Mesenchymal stem cell (in vitro differentiated cells and primary cell): ENCODE measurements around the gene SNRPA.

ENCODE experiments used
- DNase-seq: peaks from one replicate; pipeline ENCODE4 v3.0.0-alpha.2; 2013
- H2AFZ ChIP-seq: one replicate; pipeline ENCODE4 v1.6.1; 2013; ENCODE audit warnings: low read depth, mild to moderate bottlenecking, control low read depth, inconsistent platforms, low read length, moderate library complexity
- H2AK5ac ChIP-seq: 2 replicates; pipeline ENCODE4 v1.6.1; 2013; ENCODE audit warnings: low read length, moderate library complexity, mild to moderate bottlenecking, inconsistent platforms; ENCODE audit not compliant: severe bottlenecking
- H2BK120ac ChIP-seq: one replicate; pipeline ENCODE4 v1.6.1; 2013; ENCODE audit warnings: low read depth, mild to moderate bottlenecking, inconsistent platforms, low read length, moderate library complexity
- H2BK12ac ChIP-seq, 2 experiments: one replicate each; pipeline ENCODE4 v1.6.1; 2013; ENCODE audit warnings: inconsistent platforms in 2 of 2, low read length in 2 of 2, mild to moderate bottlenecking in 2 of 2, moderate library complexity in 2 of 2, control low read depth in 1 of 2
- H2BK15ac ChIP-seq: one replicate; pipeline ENCODE4 v1.6.1; 2013; ENCODE audit warnings: mild to moderate bottlenecking, low read depth, inconsistent platforms; ENCODE audit not compliant: poor library complexity, severe bottlenecking
- H2BK5ac ChIP-seq: 2 replicates; pipeline ENCODE4 v1.6.1; 2013; ENCODE audit warnings: low read depth, mild to moderate bottlenecking, low read length, control low read depth, inconsistent platforms; ENCODE audit not compliant: poor library complexity, severe bottlenecking
- H3K14ac ChIP-seq, 2 experiments: one replicate each; pipeline ENCODE4 v1.6.1; 2013; ENCODE audit warnings: inconsistent platforms in 2 of 2, low read length in 2 of 2, control low read depth in 1 of 2, mild to moderate bottlenecking in 1 of 2, moderate library complexity in 1 of 2
- H3K18ac ChIP-seq, 2 experiments: one replicate each; pipeline ENCODE4 v1.6.1; 2013; ENCODE audit warnings: inconsistent platforms in 2 of 2, low read length in 2 of 2, control low read depth in 1 of 2, low read depth in 1 of 2, mild to moderate bottlenecking in 1 of 2
- H3K23ac ChIP-seq, 2 experiments: one replicate each; pipeline ENCODE4 v1.6.1; 2013; ENCODE audit warnings: inconsistent platforms in 2 of 2, low read length in 2 of 2, mild to moderate bottlenecking in 2 of 2, moderate library complexity in 2 of 2, control low read depth in 1 of 2
- H3K27ac ChIP-seq: 2 replicates; pipeline ENCODE4 v1.5.1; 2013; ENCODE audit warnings: mild to moderate bottlenecking, moderate library complexity, low read length, control low read depth, inconsistent platforms; ENCODE audit not compliant: poor library complexity, severe bottlenecking
- H3K27me3 ChIP-seq, 2 experiments: 2 replicates each; pipeline versions ENCODE4 v1.6.1 to v1.7.0; 2013; ENCODE audit warnings: low read length in 2 of 2, mild to moderate bottlenecking in 2 of 2, moderate library complexity in 2 of 2, control low read depth in 1 of 2, inconsistent platforms in 1 of 2; ENCODE audit not compliant: control insufficient read depth in 1 of 2, insufficient read depth in 1 of 2
- H3K36me3 ChIP-seq, 2 experiments: 2 replicates each; pipeline versions ENCODE4 v1.6.1 to v1.7.0; 2013; ENCODE audit warnings: low read length in 2 of 2, control low read depth in 1 of 2, inconsistent platforms in 1 of 2, low read depth in 1 of 2, mild to moderate bottlenecking in 1 of 2; ENCODE audit not compliant: insufficient read depth in 2 of 2, control insufficient read depth in 1 of 2
- H3K4ac ChIP-seq, 2 experiments: one replicate each; pipeline ENCODE4 v1.6.1; 2013; ENCODE audit warnings: inconsistent platforms in 2 of 2, low read length in 2 of 2, mild to moderate bottlenecking in 2 of 2, moderate library complexity in 2 of 2, control low read depth in 1 of 2, low read depth in 1 of 2
- H3K4me1 ChIP-seq: 2 replicates; pipeline ENCODE4 v1.6.1; 2013; ENCODE audit warnings: low read depth, low read length, control low read depth; ENCODE audit not compliant: control insufficient read depth, insufficient read depth
- H3K4me2 ChIP-seq: 2 replicates; pipeline ENCODE4 v1.6.1; 2013; ENCODE audit warnings: low read length, mild to moderate bottlenecking, inconsistent platforms; ENCODE audit not compliant: poor library complexity, severe bottlenecking
- H3K4me3 ChIP-seq, 2 experiments: 2 replicates each; pipeline versions ENCODE4 v1.5.1 to v1.7.0; 2013; ENCODE audit warnings: low read length in 2 of 2, mild to moderate bottlenecking in 2 of 2, control low read depth in 1 of 2, low read depth in 1 of 2; ENCODE audit not compliant: insufficient read depth in 1 of 2
- H3K79me1 ChIP-seq: replicated peaks from 2 replicates; pipeline ENCODE4 v1.6.1; 2013; ENCODE audit warnings: mild to moderate bottlenecking, control low read depth, low read length, inconsistent platforms; ENCODE audit not compliant: poor library complexity, severe bottlenecking
- H3K9ac ChIP-seq: 2 replicates; pipeline ENCODE4 v1.7.0; 2013; ENCODE audit warnings: mild to moderate bottlenecking, low read length, moderate library complexity
- H3K9me3 ChIP-seq: 2 replicates; pipeline ENCODE4 v1.7.0; 2013; ENCODE audit warnings: mild to moderate bottlenecking, low read length; ENCODE audit not compliant: control insufficient read depth
- H4K8ac ChIP-seq: one replicate; pipeline ENCODE4 v1.6.1; 2013; ENCODE audit warnings: inconsistent platforms, mild to moderate bottlenecking, low read length, moderate library complexity
- H4K91ac ChIP-seq: one replicate; pipeline ENCODE4 v1.6.1; 2013; ENCODE audit warnings: mild to moderate bottlenecking, low read length, inconsistent platforms
- WGBS: methylation state at CpG from one replicate; pipeline ENCODE4 v1.1.7; 2013; ENCODE audit warnings: mixed read lengths; 5-methylcytosine and 5-hydroxymethylcytosine counted together

Gene SNRPA

DNA sequence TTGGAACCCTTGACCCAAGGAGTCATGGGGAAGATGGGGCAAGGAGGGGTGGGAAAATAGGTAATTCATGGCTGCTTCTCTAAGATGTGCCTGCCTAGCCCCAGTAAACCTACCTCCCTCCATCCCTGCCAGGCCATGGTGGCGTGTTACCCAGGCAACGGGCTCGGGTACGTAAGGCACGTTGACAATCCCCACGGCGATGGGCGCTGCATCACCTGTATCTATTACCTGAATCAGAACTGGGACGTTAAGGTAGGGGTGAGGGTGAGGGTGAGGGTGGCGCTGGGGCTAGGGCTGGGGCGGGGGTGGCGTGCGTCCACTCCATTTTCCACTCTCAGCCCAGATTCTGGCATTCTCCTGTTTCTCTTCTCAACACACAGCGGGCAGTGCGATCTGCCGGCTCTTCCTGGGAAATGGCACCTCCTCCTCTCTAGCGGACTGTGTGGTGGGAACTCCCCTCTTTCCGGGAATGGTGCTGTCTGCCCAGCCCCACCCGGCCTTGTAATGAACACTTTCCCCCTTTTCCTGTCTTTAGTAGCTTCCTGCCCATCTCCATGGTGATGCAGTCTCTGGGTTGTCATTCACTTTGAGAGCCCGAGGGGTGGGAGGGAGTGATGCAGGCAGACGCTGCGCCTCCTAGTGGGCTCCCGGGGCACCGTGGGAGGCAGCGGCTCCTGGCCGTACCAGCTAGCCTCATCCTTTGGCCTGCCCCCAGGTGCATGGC is 55.6 kb downstream of the SNRPA start:
- H2BK120ac ChIP-seq = no peak overlapping the region
- peak overlapping the region; percentile 58 for H3K9ac ChIP-seq
- H4K8ac ChIP-seq = peak overlapping the region; percentile 75
- peak overlapping the region; percentile 23 to 44 for H3K4me3 ChIP-seq
- H3K4me2 ChIP-seq = no peak overlapping the region
- peak overlapping the region; percentile 49 to 89 for H2BK12ac ChIP-seq
- H3K36me3 ChIP-seq = peaks cover 73 to 78% of the 10 kb centered on the region in 2 experiments
- WGBS = 24% methylated on average over 24 of the region's 26 CpGs
- H2AFZ ChIP-seq = no peak overlapping the region
- H3K9me3 ChIP-seq = no peaks in the 10 kb centered on the region
- peaks cover 51% of the 10 kb centered on the region for H3K4me1 ChIP-seq
- DNase-seq = peak; percentile 99
- no peak overlapping the region for H2BK5ac ChIP-seq
- H3K27me3 ChIP-seq = no peaks in the 10 kb centered on the region
- H3K27ac ChIP-seq = peak overlapping the region; percentile 11
- H3K79me1 ChIP-seq = peaks cover 19% of the 10 kb centered on the region
- H4K91ac ChIP-seq = peak overlapping the region; percentile 83
- no peak overlapping the region for H2AK5ac ChIP-seq
- no peak overlapping the region for H3K23ac ChIP-seq
- peak overlapping the region in 1 of 2 experiments; percentile 22 for H3K14ac ChIP-seq
- H3K18ac ChIP-seq = peak overlapping the region; percentile 34 to 46
- peak overlapping the region; percentile 34 for H2BK15ac ChIP-seq
- peak overlapping the region in 1 of 2 experiments; percentile 11 for H3K4ac ChIP-seq

DNA sequence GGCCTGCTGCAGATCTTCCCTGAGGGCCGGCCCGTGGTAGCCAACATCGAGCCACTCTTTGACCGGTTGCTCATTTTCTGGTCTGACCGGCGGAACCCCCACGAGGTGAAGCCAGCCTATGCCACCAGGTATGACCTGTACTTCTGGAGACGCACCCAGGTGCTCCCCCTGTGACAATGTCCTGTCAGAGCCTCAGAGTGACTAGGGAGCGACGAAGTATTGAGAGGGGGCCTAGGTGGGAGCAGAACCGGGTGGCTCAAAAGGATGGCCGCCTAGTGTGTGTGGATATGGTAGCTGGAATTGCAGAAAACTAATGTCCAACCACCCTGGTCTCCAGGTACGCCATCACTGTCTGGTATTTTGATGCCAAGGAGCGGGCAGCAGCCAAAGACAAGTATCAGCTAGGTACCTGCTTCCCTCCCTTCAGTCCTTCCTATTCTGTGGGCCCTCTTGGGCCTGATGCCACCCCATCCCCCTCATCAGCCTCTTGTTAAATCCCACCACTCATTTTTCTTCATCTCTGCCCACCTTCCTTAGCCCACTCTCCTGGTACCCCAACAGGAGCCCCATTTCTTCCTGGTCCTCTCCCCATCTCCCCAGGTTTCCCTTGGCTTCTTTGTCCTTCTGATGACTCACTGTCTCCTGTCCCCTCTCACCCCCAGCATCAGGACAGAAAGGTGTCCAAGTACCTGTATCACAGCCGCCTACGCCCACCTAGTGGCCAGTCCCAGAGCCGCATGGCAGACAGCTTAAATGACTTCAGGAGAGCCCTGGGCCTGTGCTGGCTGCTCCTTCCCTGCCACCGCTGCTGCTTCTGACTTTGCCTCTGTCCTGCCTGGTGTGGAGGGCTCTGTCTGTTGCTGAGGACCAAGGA is 56.4 kb downstream of the SNRPA start:
- Histone ChIP-seq H2AFZ (no peak overlapping the region), H2BK120ac (no peak overlapping the region), H3K23ac (peak overlapping the region in 1 of 2 experiments; percentile 14), H3K14ac (no peak overlapping the region), H2BK5ac (no peak overlapping the region), H3K4me2 (no peak overlapping the region), H3K79me1 (peaks cover 19% of the 10 kb centered on the region), H2BK12ac (peak overlapping the region in 1 of 2 experiments; percentile 10), H2AK5ac (no peak overlapping the region), H3K9ac (peak overlapping the region; percentile 58), H2BK15ac (no peak overlapping the region), H3K18ac (peak overlapping the region in 1 of 2 experiments; percentile 28), H3K27me3 (peaks cover 0 to 4% of the 10 kb centered on the region in 2 experiments), H3K9me3 (no peaks in the 10 kb centered on the region), H4K8ac (no peak overlapping the region), H3K36me3 (peaks cover 68 to 72% of the 10 kb centered on the region in 2 experiments), H3K27ac (peak overlapping the region; percentile 9), H3K4me3 (peak overlapping the region in 1 of 2 experiments; percentile 44), H4K91ac (no peak overlapping the region), H3K4ac (no peak overlapping the region), H3K4me1 (peaks cover 51% of the 10 kb centered on the region)
- no peak for DNase-seq
- WGBS = 78% methylated on average over 18 of the region's 18 CpGs

DNA sequence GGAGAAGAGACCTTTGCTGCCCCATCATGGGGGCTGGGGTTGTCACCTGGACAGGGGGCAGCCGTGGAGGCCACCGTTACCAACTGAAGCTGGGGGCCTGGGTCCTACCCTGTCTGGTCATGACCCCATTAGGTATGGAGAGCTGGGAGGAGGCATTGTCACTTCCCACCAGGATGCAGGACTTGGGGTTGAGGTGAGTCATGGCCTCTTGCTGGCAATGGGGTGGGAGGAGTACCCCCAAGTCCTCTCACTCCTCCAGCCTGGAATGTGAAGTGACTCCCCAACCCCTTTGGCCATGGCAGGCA is 57.0 kb downstream of the SNRPA start:
- no peak overlapping the region for H4K8ac ChIP-seq
- WGBS = 91% methylated on average over 2 of the region's 2 CpGs
- peaks cover 19% of the 10 kb centered on the region for H3K79me1 ChIP-seq
- no peak overlapping the region for H2AK5ac ChIP-seq
- no peak overlapping the region for H3K9ac ChIP-seq
- DNase-seq = no peak
- no peak overlapping the region for H2BK15ac ChIP-seq
- H4K91ac ChIP-seq = no peak overlapping the region
- peaks cover 45% of the 10 kb centered on the region for H3K4me1 ChIP-seq
- no peak overlapping the region for H2BK5ac ChIP-seq
- H3K27ac ChIP-seq = no peak overlapping the region
- H2BK12ac ChIP-seq = no peak overlapping the region
- H3K23ac ChIP-seq = peak overlapping the region in 1 of 2 experiments; percentile 14
- H3K36me3 ChIP-seq = peaks cover 66 to 67% of the 10 kb centered on the region in 2 experiments
- no peak overlapping the region for H2AFZ ChIP-seq
- H3K4me3 ChIP-seq = no peak overlapping the region
- H3K9me3 ChIP-seq = no peaks in the 10 kb centered on the region
- no peak overlapping the region for H3K4me2 ChIP-seq
- H3K14ac ChIP-seq = no peak overlapping the region
- no peak overlapping the region for H3K4ac ChIP-seq
- H3K27me3 ChIP-seq = peaks cover 0 to 9% of the 10 kb centered on the region in 2 experiments
- H3K18ac ChIP-seq = no peak overlapping the region
- H2BK120ac ChIP-seq = no peak overlapping the region

DNA sequence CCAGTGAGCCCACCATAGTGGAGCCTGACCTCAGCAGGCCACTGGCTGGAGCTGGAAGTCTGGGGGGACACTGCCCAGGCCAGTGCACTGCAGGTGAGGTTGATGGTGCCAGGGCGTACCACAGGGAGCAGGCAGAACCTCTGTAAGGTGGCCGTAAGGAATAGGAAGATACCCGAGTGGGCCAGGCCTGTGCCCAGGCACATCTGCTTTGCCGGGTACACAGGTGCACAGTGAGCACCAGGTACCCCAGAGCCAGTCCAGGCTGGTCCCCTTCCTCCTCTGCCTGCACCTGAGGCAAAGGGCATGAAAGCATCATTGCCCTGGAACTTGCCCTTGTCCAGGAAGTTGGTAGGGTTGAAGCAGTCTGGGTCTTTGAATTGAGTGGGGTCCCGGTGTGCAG is 57.5 kb downstream of the SNRPA start:
- Histone ChIP-seq H3K14ac (no peak overlapping the region), H3K4me1 (peaks cover 43% of the 10 kb centered on the region), H3K9ac (no peak overlapping the region), H2BK120ac (no peak overlapping the region), H2AK5ac (no peak overlapping the region), H3K79me1 (peaks cover 19% of the 10 kb centered on the region), H2BK5ac (no peak overlapping the region), H2BK15ac (no peak overlapping the region), H4K91ac (no peak overlapping the region), H3K4ac (no peak overlapping the region), H3K23ac (peak overlapping the region in 1 of 2 experiments; percentile 23), H4K8ac (no peak overlapping the region), H3K9me3 (no peaks in the 10 kb centered on the region), H3K4me3 (no peak overlapping the region), H3K36me3 (peaks cover 61% of the 10 kb centered on the region in 2 experiments), H3K18ac (no peak overlapping the region), H3K4me2 (no peak overlapping the region), H3K27me3 (peaks cover 0 to 13% of the 10 kb centered on the region in 2 experiments), H2BK12ac (no peak overlapping the region), H3K27ac (no peak overlapping the region), H2AFZ (no peak overlapping the region)
- WGBS = over 99% methylated on average over 5 of the region's 5 CpGs
- no peak for DNase-seq
